ENCODE measurements around the gene U2AF2. TPM values are rescaled to one million over a fixed set of nuclear protein-coding genes. Genes with fewer than 3 reads are reported as not detected.
A peak's percentile ranks its signal among the peaks of the same experiment; 100 is the strongest.

Gene U2AF2
- total and polyA plus RNA-seq, 11 donors = 39.9 to 104 (median 72.7) TPM

DNA sequence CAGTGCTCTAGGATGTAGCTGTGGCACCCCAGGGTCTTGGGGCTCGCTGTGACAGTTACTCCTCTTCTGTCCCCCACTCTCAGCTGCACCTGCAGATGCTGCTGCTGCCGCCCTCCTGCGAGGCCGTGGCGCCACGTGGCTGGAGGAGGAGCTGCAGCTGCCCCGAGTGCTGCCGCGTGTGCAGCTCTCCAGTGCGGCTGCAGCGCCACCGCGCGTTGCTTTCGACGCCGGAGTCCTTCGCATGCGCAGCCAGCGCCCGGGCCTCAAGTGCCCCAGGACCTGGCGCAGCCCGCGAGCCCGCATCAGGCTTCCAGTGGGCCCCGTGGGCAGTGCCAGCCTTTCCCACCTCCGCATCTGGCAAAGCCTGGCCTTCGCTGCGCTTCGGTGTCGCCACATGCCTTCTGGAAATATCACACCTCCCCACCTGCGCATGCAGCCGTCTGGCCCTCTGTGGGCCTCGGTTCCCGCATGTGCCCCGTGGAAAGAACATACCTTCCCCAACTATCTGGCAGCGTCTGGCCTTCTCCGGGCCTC lies 14.7 kb upstream of the U2AF2 start:
- TF ChIP-seq, protein P1, sequence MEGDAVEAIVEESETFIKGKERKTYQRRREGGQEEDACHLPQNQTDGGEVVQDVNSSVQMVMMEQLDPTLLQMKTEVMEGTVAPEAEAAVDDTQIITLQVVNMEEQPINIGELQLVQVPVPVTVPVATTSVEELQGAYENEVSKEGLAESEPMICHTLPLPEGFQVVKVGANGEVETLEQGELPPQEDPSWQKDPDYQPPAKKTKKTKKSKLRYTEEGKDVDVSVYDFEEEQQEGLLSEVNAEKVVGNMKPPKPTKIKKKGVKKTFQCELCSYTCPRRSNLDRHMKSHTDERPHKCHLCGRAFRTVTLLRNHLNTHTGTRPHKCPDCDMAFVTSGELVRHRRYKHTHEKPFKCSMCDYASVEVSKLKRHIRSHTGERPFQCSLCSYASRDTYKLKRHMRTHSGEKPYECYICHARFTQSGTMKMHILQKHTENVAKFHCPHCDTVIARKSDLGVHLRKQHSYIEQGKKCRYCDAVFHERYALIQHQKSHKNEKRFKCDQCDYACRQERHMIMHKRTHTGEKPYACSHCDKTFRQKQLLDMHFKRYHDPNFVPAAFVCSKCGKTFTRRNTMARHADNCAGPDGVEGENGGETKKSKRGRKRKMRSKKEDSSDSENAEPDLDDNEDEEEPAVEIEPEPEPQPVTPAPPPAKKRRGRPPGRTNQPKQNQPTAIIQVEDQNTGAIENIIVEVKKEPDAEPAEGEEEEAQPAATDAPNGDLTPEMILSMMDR (IDR thresholded peaks at IDR 0.05) = peak; percentile 12 to 61 (median 40)
- peak in 1 of 2 donors; percentile 24 for TF ChIP-seq POLR2A (IDR thresholded peaks at IDR 0.05)
- Histone ChIP-seq H3K9me3 (no peaks in the 10 kb centered on the region), H3K27me3 (no peaks in the 10 kb centered on the region), H3K27ac (peak overlapping the region; percentile 83 to 96 (median 92)), H3K4me1 (peaks cover 15 to 88% (median 57%) of the 10 kb centered on the region in 12 donors), H3K36me3 (peaks cover 0 to 14% (median 5%) of the 10 kb centered on the region in 9 donors), H3K4me3 (peak overlapping the region; percentile 64 to 98 (median 84))
- ATAC-seq (peak in 3 of 4 donors; percentile 4 to 26 (median 12)), DNase-seq (peak; percentile 57 to 81 (median 69))
- intact Hi-C loops (cut with DNase I) = no loop called here
- 6 to 16% (median 11%) methylated on average over 13 to 38 of the region's 38 CpGs for WGBS, 4 donors

DNA sequence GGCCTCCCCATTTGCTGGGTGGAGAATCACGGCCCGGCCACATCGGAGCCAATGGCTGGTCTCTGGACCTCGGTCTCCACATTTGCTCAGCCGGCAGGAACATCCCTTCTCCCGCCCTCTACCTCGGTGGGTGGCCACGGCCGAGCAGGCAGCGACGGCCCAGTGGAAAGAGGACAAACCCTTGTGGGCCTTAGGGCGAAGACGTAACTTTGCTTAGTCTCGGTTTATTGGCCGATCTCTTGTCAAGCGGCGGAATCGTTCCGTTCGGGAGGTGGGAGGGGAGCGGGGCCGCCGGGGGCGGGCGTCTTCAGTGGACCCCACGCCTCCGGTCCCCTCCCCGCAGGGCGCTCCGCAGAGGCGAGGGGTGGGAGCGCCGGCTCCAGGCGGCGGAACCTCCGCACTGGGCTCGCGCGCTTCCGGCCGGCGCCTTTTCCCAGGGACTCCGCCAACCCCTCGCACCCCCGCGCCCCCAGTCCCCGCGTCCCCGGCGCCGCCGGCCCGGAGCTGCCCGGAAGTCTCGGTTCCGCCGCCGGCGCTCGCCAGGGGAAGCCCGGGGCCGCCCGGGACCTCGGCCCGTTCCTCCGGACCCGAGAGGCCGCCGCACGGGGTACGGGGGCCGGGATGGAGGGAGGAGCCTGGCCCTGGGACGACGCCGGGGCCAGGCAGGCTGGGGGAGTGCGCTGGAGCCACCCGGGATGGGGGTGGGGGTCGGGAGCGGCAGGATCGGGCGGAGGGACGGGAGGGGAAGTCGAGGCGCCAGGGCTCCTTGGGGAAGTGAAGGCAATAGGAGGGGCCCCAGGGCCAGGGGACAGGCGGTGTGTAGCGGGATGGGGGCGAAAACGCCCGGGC lies 14.0 kb upstream of the U2AF2 start, which contains the start of gene ZNF580:
Gene ZNF580 (plus strand): TSS at position 426 of the 849 bp plus-strand sequence. CDS start 1,507 bp downstream, outside the sequence.
- H3K4me3 ChIP-seq = peak within 1 kb of the TSS; percentile 64 to 98 (median 84)
- TF ChIP-seq, protein P1 (IDR thresholded peaks at IDR 0.05) = no peak
- peak in 1 of 2 donors; percentile 15 for TF ChIP-seq POLR2A (IDR thresholded peaks at IDR 0.05)
- intact Hi-C loops (cut with DNase I) = no loop called here
- H3K4me1 ChIP-seq = peaks cover 13 to 87% (median 53%) of the 10 kb centered on the region in 12 donors
- no peaks in the 10 kb centered on the region for H3K9me3 ChIP-seq
- ATAC-seq (peak; percentile 11 to 73 (median 66)), DNase-seq (peak; percentile 71 to 86 (median 76))
- 0 to 1% (median 1%) methylated on average over 22 to 89 of the region's 89 CpGs for WGBS, 4 donors
- H3K27ac ChIP-seq = peak within 1 kb of the TSS; percentile 83 to 96 (median 92)
- peaks cover 0 to 21% (median 11%) of the 10 kb centered on the region in 9 donors for H3K36me3 ChIP-seq
- no peaks in the 10 kb centered on the region for H3K27me3 ChIP-seq

DNA sequence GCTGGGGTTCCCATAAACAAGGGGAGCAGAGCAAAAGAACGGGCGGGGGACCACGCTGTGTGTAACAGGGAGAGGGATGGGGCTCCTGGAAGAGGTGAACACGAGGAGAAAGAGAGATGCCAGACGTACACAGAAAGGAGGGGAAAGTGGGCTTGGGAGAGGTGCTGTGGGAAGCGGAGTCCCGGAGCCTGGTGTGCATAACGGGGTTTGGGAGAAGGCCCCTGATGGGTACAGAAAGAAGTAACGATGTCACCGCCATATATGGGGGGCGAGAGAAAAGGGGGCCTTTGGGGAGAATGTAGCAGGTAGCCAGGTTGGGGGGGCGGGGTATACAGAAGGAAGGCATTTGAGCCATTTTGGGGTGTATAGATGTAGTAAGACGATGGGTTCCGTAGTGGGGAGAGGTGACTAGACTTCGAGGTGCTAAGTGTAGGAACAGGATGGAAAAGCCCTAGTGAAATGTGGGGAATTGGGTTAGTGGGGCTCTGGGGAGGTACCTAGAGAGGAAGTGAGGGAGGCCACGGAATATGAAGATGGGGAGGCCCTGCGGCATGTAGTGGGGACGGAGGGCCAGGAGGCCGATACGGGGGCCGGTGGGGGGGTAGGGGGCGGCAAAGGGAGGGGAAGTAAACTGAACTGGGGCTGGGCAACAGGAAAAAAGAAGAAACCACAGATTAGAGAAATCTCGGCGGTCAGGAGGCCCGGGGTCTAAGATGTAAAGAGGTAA lies 13.2 kb upstream of the U2AF2 start:
- DNase-seq = no peak
- peak overlapping the region; percentile 64 to 98 (median 84) for H3K4me3 ChIP-seq
- TF ChIP-seq, protein P1 (IDR thresholded peaks at IDR 0.05) = no peak
- TF ChIP-seq POLR2A (IDR thresholded peaks at IDR 0.05) = no peak
- intact Hi-C loops (cut with DNase I) = no loop called here
- peaks cover 10 to 79% (median 45%) of the 10 kb centered on the region in 12 donors for H3K4me1 ChIP-seq
- peak in 2 of 4 donors; percentile 1 to 2 for ATAC-seq
- no peaks in the 10 kb centered on the region for H3K27me3 ChIP-seq
- WGBS, 4 donors = 1 to 2% (median 2%) methylated on average over 25 of the region's 25 CpGs
- H3K9me3 ChIP-seq = no peaks in the 10 kb centered on the region
- peak overlapping the region; percentile 83 to 96 (median 92) for H3K27ac ChIP-seq
- H3K36me3 ChIP-seq = peaks cover 0 to 22% (median 13%) of the 10 kb centered on the region in 9 donors

Data from heart left ventricle (tissue), 16 donors.